Muscle layer of duodenum (tissue), 2 donors: ENCODE results near the gene SIGLEC10.

Experiments used
- H3K27ac ChIP-seq: one replicate; pipeline ENCODE4 v1.7.0; 2013; ENCODE audit warnings: mild to moderate bottlenecking, low read length
- H3K27me3 ChIP-seq: one replicate; pipeline ENCODE4 v1.7.0; 2013; ENCODE audit warnings: low read depth, mild to moderate bottlenecking, control low read depth, low read length
- H3K36me3 ChIP-seq, 2 donors: one replicate each; pipeline ENCODE4 v1.7.0; 2013; ENCODE audit warnings: low read length in 2 of 2, control low read depth in 1 of 2, mild to moderate bottlenecking in 1 of 2; ENCODE audit not compliant: insufficient read depth in 2 of 2, control insufficient read depth in 1 of 2
- H3K4me1 ChIP-seq, 2 donors: one replicate each; pipeline ENCODE4 v1.7.0; 2013; ENCODE audit warnings: low read length in 2 of 2, mild to moderate bottlenecking in 2 of 2, control low read depth in 1 of 2, moderate library complexity in 1 of 2; ENCODE audit not compliant: insufficient read depth in 2 of 2, control insufficient read depth in 1 of 2
- H3K4me3 ChIP-seq, 2 donors: one replicate each; pipeline ENCODE4 v1.7.0; 2013; ENCODE audit warnings: low read length in 2 of 2, low read depth in 1 of 2, mild to moderate bottlenecking in 1 of 2
- H3K9me3 ChIP-seq, 2 donors: one replicate each; pipeline ENCODE4 v1.7.0; 2013; ENCODE audit warnings: low read length in 2 of 2, control low read depth in 1 of 2, mild to moderate bottlenecking in 1 of 2; ENCODE audit not compliant: control insufficient read depth in 1 of 2
- donor health status: healthy.

The SIGLEC10 gene

DNA sequence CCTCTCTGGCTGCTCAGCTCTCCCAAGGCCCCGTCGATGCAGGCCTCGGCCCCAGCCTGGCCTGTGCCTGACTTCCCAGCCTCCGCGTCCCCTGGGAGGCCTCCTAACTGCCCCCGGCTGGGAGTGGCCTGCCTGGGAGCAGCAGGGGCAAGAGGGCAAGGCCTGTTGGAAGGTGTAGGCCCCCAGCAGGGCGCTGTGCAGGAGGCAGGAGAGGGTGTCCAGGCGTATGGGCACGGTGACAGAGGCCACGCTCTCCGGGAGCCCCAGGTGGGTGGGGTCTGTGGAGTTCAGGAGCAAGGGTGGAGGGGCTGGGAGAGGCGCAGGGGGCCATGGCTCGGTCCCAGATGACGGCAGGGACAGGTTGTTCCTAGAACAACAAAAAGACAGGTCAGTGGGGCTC, 28.3 kb downstream of the SIGLEC10 start:
- Histone ChIP-seq H3K4me1 (peaks cover 0 to 4% of the 10 kb centered on the region in 2 donors), H3K27me3 (no peaks in the 10 kb centered on the region), H3K4me3 (no peak overlapping the region), H3K9me3 (no peaks in the 10 kb centered on the region), H3K36me3 (no peaks in the 10 kb centered on the region), H3K27ac (no peak overlapping the region)

DNA sequence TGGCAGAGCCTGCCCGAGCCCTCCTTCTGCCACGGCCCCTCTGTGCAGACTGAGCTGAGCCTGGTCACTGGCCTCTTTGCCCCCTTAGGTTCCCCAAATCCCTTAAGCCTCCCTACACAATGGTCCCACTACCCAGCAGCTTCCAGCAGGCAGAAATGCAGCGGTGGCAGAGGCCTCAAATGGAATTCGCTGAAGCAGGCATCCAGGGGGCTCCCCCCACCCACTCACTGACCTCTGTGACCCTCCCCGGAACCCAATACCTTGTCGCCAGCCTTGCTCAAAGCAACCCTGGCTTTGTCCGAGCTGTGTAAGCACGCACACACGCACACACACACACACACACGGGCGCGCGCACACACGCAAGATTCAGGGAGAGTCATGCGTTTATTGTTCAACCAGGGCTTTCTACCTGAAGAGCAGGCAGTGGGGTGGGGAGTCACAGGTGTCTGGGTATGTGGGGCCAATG, 29.5 kb downstream of the SIGLEC10 start, which contains the start of gene LIM2:
LIM2 (minus strand) TSS at position 51 of the 466 bp plus-strand sequence. CDS start 531 bp downstream, outside the sequence.
- Histone ChIP-seq H3K36me3 (no peaks in the 10 kb centered on the region), H3K27ac (no peak within 1 kb of the TSS), H3K27me3 (no peaks in the 10 kb centered on the region), H3K4me3 (no peak within 1 kb of the TSS), H3K4me1 (no peaks in the 10 kb centered on the region), H3K9me3 (no peaks in the 10 kb centered on the region)

DNA sequence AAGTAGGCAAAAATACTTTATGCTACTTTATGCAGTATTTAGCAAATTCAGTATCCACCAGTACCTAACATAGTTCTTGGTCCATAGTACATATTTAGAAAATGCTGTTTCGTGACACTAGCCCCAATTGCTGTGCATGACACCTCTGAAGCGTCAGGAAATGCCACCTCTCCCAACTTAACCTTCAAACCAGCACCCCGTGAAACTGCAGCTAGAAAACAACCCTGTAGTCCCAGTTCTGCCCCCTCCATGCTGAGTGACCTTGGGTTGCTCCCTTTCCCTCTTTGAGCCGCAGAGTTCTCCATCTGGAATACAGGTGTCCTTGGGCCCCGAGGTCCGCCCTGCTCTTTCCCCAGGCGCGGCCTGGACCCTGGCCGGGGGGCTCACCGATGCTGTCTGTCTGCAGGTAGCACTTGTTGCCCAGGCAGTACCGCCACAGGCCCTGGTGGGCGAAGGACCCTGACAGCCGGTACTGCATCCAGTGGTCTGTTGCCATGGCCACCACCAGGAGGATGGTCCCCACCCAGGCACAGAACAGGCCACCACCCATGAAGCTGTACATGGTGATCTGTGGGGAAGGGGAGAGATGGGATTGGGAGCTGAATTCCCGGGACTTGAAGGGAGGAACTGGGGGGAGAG, 30.4 kb downstream of the SIGLEC10 start:
- Histone ChIP-seq H3K9me3 (no peaks in the 10 kb centered on the region), H3K4me3 (no peak overlapping the region), H3K4me1 (no peaks in the 10 kb centered on the region), H3K27ac (no peak overlapping the region), H3K27me3 (no peaks in the 10 kb centered on the region), H3K36me3 (no peaks in the 10 kb centered on the region)

DNA sequence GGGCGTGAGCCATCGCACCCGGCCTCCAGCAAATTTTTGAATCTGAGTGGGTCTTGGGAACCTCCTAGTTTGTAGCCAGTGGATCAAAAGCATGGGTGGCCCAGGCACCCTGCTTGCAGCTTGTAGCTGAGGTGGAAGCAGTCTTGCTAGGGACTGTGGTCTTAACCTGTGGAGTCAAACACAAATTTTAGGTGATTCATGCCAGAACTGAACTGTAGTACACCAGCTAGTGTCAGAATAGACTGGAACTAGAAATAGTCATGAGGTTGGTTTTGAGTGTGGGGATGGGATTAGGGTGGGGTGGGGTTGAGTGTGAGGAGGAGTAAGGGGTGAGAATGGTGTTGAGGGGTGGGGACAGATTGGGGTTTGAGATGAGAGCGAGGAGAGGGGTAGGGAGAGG, 35.4 kb downstream of the SIGLEC10 start:
- no peak overlapping the region for H3K4me3 ChIP-seq
- H3K27me3 ChIP-seq: no peaks in the 10 kb centered on the region
- H3K9me3 ChIP-seq: no peaks in the 10 kb centered on the region
- no peaks in the 10 kb centered on the region for H3K36me3 ChIP-seq
- no peaks in the 10 kb centered on the region for H3K4me1 ChIP-seq
- H3K27ac ChIP-seq: no peak overlapping the region

DNA sequence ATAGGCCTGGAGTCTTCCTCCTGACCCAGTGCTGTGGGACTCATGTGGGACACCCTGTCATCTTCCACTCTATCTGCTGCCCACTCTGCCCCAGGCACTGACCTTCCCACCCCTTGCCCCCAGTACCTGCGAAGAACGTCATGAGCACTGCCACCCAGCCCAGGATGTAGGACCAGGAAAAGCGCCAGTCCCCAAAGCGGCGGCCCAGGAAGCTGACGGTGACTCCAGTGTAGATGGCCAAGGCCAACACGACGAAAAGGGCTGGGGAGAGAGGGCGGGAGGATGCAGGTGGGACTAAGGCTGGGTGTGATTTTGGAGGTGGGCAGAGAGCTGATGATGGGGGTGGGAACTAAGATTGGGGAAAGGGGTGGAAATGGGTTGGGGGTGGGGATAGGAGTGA, 37.1 kb downstream of the SIGLEC10 start:
- Histone ChIP-seq H3K27ac (no peak overlapping the region), H3K9me3 (no peaks in the 10 kb centered on the region), H3K4me3 (no peak overlapping the region), H3K27me3 (no peaks in the 10 kb centered on the region), H3K36me3 (no peaks in the 10 kb centered on the region), H3K4me1 (no peaks in the 10 kb centered on the region)

DNA sequence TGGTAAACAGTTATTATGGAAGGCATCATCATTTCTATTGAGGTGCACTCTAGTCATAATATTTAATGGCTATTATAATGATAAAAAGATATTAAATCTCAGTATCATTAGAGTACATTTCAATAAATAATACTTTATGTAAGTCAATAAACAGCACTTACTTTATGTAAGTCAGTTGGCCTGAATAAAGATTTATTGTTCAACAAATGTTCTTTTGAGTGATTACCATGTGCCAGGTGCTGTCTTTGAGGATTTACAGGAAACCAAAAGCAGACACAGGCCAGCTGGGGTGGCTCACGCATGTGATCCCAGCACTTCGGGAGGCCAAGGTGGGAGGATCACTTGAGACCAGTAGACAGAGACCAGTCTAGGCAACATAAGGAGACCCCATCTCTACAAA, 40.0 kb downstream of the SIGLEC10 start:
- no peaks in the 10 kb centered on the region for H3K27me3 ChIP-seq
- no peaks in the 10 kb centered on the region for H3K9me3 ChIP-seq

DNA sequence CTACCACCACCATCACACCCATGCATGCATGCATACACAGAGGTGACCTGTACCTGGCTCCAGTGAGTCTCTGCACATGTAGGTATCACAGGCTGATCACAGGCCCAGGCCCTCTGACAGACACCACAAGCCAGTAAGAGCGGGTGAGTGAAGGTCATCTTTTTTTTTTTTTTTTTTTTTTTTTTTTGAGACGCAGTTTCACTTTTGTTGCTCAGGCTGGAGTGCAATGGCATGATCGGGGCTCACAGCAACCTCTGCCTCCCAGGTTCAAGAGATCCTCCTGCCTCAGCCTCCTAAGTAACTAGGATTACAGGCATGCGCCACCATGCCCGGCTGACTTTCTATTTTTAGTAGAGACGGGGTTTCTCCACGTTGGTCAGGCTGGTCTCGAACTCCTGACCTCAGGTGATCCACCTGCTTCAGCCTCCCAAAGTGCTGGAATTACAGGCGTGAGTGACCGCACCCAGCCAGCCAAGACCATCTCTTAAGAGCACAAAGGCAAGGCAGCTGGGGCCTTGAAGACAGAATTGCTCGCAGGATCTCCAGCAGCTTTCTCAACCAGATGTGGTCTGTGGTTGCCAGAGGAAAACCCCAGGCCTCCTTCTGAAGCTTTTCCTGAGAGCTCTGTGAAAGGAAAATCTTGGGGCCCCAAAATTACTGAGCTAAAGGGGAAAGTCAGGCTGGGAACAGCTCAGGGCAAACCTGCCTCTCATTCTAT, 41.8 kb downstream of the SIGLEC10 start:
- Histone ChIP-seq H3K4me1 (no peaks in the 10 kb centered on the region), H3K27me3 (no peaks in the 10 kb centered on the region), H3K27ac (no peak overlapping the region), H3K4me3 (no peak overlapping the region), H3K9me3 (no peaks in the 10 kb centered on the region), H3K36me3 (no peaks in the 10 kb centered on the region)

More for the DNA sequence above, 40.0 kb downstream of the SIGLEC10 start:
- no peak overlapping the region for H3K27ac ChIP-seq
- no peaks in the 10 kb centered on the region for H3K36me3 ChIP-seq
- H3K4me3 ChIP-seq: no peak overlapping the region
- no peaks in the 10 kb centered on the region for H3K4me1 ChIP-seq

DNA sequence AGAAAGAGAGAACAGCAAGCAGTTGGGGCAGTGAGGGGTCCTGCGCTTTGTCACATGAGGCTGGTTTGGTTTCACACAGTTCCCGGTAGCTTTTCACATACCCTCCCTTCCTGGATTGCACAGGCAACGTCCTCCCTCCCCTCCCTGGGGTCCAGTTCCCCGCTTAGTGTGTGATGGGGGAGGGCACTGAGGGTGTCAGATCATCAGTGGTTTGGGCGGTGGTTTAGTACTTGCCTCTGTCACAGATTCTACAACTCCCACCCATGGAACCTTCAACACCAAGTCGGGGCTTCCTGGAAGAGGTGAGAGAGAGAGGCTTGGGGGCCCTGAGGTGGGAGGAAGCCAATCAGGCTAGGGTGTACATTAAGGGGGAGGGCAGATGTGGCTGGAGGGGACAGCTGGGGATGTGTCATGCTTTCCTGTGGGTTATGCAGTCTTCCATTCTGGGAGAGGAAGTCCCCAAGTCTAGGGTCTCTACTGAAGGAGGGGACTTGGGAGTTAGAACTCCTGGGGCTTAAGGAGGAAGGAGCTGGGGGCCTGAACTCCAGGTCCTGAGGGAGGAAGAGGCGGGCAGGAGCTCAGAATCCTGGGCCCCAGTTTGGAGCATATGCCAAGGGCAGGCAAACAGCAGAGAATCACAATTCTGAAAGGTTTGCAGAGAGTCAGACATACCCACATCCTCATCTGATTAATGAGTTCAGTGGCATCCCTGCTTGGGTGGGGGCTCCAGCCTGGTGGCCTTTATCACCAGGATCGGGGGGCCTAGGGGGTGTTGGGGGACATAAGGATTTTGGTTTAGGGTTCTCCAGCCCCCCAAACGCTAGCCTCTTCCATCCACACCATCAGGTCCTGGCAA, 44.6 kb downstream of the SIGLEC10 start, which contains the start of gene NKG7:
NKG7 (minus strand) TSS at position 6 of the 856 bp plus-strand sequence. CDS start 119 bp downstream, outside the sequence.
- no peaks in the 10 kb centered on the region for H3K36me3 ChIP-seq
- H3K27ac ChIP-seq: no peak within 1 kb of the TSS
- H3K4me3 ChIP-seq: no peak within 1 kb of the TSS
- peaks cover 0 to 8% of the 10 kb centered on the region in 2 donors for H3K4me1 ChIP-seq
- no peaks in the 10 kb centered on the region for H3K27me3 ChIP-seq
- H3K9me3 ChIP-seq: no peaks in the 10 kb centered on the region

DNA sequence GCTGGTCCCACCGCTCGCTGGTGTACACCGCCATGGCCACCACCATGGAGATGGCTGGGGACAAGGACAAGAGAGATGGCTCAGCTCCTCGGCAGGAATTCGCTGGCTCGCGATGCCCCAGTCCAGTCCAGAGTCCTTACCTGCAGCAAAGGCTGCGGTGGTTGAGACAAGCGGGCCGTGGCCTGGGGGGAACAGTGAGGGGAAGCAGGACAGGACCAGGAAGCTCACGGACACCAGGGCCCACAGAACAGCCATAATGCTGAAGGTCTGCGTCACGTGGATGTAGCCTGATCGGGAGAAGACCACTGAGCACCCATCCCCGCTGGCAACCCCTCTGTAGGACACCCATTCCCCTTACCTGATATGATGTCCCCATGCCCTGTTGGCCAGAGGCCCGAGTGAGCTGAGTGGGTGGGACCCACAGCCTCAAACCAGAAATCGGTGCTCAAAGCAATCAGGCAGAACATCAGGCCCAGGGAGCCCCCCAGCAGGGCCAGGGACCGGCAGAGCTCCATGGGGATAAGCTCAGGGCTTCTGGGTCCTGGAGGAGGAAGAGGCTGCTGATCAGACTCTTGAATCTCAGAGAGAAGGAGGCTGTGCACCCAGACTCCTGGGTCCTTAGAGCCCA, 45.3 kb downstream of the SIGLEC10 start:
- Histone ChIP-seq H3K4me3 (no peak overlapping the region), H3K27ac (no peak overlapping the region), H3K4me1 (peaks cover 0 to 8% of the 10 kb centered on the region in 2 donors), H3K27me3 (no peaks in the 10 kb centered on the region), H3K36me3 (no peaks in the 10 kb centered on the region), H3K9me3 (no peaks in the 10 kb centered on the region)

DNA sequence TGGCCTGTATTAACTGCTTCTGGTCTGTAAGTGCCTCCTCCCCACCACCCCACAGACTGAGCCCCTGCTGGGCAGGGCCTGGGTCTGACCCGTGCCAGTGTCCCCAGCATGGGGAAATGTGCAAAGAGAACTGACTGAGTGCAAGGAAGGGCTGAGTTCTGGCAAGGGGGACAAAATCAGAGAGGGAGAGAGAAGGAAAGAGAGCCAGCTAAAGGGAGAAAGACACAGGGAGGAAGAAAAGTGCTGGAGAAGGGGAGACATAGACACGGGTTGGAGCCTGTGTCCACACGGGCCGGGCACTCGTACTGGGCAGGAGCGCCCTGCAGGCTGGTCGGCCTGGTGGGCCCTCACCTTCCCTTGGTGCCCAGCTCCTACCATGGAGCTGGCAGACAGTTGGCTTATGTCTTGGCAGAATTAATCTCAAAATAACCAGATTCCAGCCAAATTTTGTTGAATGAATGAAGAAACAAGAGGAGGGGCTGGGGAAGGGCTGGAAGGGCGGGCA, 46.2 kb downstream of the SIGLEC10 start:
- Histone ChIP-seq H3K4me3 (no peak overlapping the region), H3K27ac (no peak overlapping the region), H3K27me3 (no peaks in the 10 kb centered on the region), H3K9me3 (no peaks in the 10 kb centered on the region), H3K36me3 (no peaks in the 10 kb centered on the region), H3K4me1 (peaks cover 0 to 8% of the 10 kb centered on the region in 2 donors)
